ENCODE measurements around the gene TMUB1. TPM values are rescaled to one million over a fixed set of nuclear protein-coding genes. Genes with fewer than 3 reads are reported as not detected.

TMUB1 gene
- total and polyA plus RNA-seq, 4 donors: 32.8 to 104 (median 46.6) TPM

DNA sequence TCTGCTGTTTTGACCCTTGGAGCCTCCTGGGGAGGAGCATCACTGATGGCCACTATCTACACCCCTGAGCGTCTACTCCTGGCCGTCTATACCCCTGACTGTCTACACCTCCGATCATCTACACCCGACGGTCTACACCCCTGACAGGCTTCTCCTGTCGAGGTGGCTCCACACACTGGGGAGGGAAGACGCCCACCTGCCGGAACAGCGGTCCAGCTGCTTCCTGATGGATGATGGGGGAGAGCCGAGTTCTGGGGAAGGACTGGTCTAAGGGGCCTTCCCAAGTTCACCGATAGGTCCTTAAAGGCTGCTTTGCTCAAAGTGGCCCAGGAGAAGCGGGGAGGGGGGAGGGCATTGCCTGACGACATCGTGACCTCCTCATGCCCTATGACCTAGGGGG is 44.9 kb upstream of the TMUB1 start:
- ATAC-seq (ENCODE audit: insufficient read depth, low FRiP score): no peak
- Histone ChIP-seq H3K4me1 (ENCODE audit: control insufficient read depth in 5 of 5, insufficient read depth in 5 of 5, low read length in 5 of 5) (peaks cover 0 to 20% (median 6%) of the 10 kb centered on the region in 5 donors), H3K9me3 (ENCODE audit: control insufficient read depth in 4 of 4, insufficient read depth in 3 of 4, low read length in 3 of 4) (peaks cover 0 to 4% (median 0%) of the 10 kb centered on the region in 4 donors), H3K36me3 (ENCODE audit: control insufficient read depth in 4 of 4, insufficient read depth in 4 of 4, low read length in 4 of 4) (peaks cover 0 to 71% (median 19%) of the 10 kb centered on the region in 4 donors), H3K9ac (ENCODE audit: insufficient read depth in 1 of 2, low read length in 2 of 2) (no peak overlapping the region), H3K27ac (ENCODE audit: low read depth in 1 of 2, low read length in 1 of 2) (no peak overlapping the region), H3K4me3 (no peak overlapping the region), H3K27me3 (ENCODE audit: control insufficient read depth in 3 of 3, insufficient read depth in 3 of 3, low read length in 2 of 3) (no peaks in the 10 kb centered on the region)
- TF ChIP-seq, protein P1, sequence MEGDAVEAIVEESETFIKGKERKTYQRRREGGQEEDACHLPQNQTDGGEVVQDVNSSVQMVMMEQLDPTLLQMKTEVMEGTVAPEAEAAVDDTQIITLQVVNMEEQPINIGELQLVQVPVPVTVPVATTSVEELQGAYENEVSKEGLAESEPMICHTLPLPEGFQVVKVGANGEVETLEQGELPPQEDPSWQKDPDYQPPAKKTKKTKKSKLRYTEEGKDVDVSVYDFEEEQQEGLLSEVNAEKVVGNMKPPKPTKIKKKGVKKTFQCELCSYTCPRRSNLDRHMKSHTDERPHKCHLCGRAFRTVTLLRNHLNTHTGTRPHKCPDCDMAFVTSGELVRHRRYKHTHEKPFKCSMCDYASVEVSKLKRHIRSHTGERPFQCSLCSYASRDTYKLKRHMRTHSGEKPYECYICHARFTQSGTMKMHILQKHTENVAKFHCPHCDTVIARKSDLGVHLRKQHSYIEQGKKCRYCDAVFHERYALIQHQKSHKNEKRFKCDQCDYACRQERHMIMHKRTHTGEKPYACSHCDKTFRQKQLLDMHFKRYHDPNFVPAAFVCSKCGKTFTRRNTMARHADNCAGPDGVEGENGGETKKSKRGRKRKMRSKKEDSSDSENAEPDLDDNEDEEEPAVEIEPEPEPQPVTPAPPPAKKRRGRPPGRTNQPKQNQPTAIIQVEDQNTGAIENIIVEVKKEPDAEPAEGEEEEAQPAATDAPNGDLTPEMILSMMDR (IDR thresholded peaks at IDR 0.05; ENCODE audit: control extremely low read depth, extremely low read depth): no peak
- WGBS, 2 donors: 83 to 90% methylated on average over 14 of the region's 14 CpGs
- DNase-seq: no peak

GRCh38 chr7:151126491-151127137 is 43.3 kb upstream of the TMUB1 start:
- H3K27ac ChIP-seq (ENCODE audit: low read depth in 1 of 2, low read length in 1 of 2): no peak overlapping the region
- H3K9ac ChIP-seq (ENCODE audit: insufficient read depth in 1 of 2, low read length in 2 of 2): no peak overlapping the region
- no peak overlapping the region for H3K4me3 ChIP-seq
- WGBS, 2 donors: 83 to 86% methylated on average over 19 of the region's 19 CpGs
- TF ChIP-seq, protein P1 (IDR thresholded peaks at IDR 0.05; ENCODE audit: control extremely low read depth, extremely low read depth): no peak
- H3K9me3 ChIP-seq (ENCODE audit: control insufficient read depth in 4 of 4, insufficient read depth in 3 of 4, low read length in 3 of 4): peaks cover 0 to 4% (median 0%) of the 10 kb centered on the region in 4 donors
- no peak for ATAC-seq (ENCODE audit: insufficient read depth, low FRiP score)
- DNase-seq: no peak
- peaks cover 0 to 11% (median 5%) of the 10 kb centered on the region in 5 donors for H3K4me1 ChIP-seq (ENCODE audit: control insufficient read depth in 5 of 5, insufficient read depth in 5 of 5, low read length in 5 of 5)
- H3K27me3 ChIP-seq (ENCODE audit: control insufficient read depth in 3 of 3, insufficient read depth in 3 of 3, low read length in 2 of 3): no peaks in the 10 kb centered on the region
- peaks cover 0 to 70% (median 16%) of the 10 kb centered on the region in 4 donors for H3K36me3 ChIP-seq (ENCODE audit: control insufficient read depth in 4 of 4, insufficient read depth in 4 of 4, low read length in 4 of 4)

- H3K4me3 ChIP-seq: no peak overlapping the region
- TF ChIP-seq, protein P1 (IDR thresholded peaks at IDR 0.05; ENCODE audit: control extremely low read depth, extremely low read depth): no peak
- H3K36me3 ChIP-seq (ENCODE audit: control insufficient read depth in 4 of 4, insufficient read depth in 4 of 4, low read length in 4 of 4): peaks cover 0 to 70% (median 17%) of the 10 kb centered on the region in 4 donors
- H3K27ac ChIP-seq (ENCODE audit: low read depth in 1 of 2, low read length in 1 of 2): no peak overlapping the region
- no peaks in the 10 kb centered on the region for H3K27me3 ChIP-seq (ENCODE audit: control insufficient read depth in 3 of 3, insufficient read depth in 3 of 3, low read length in 2 of 3)
- WGBS, 2 donors: 64 to 68% methylated on average over 57 to 58 of the region's 58 CpGs
- DNase-seq: peak; percentile 28 to 46 (median 37)
- ATAC-seq (ENCODE audit: insufficient read depth, low FRiP score): no peak
- peaks cover 0 to 7% (median 0%) of the 10 kb centered on the region in 5 donors for H3K4me1 ChIP-seq (ENCODE audit: control insufficient read depth in 5 of 5, insufficient read depth in 5 of 5, low read length in 5 of 5)
- H3K9ac ChIP-seq (ENCODE audit: insufficient read depth in 1 of 2, low read length in 2 of 2): no peak overlapping the region
- peaks cover 0 to 2% (median 0%) of the 10 kb centered on the region in 4 donors for H3K9me3 ChIP-seq (ENCODE audit: control insufficient read depth in 4 of 4, insufficient read depth in 3 of 4, low read length in 3 of 4)
Observed at GRCh38 chr7:151125846-151126481, 42.7 kb upstream of the TMUB1 start.

All from lung (tissue), 12 donors.